Measurements from ENCODE around the gene CGREF1.

The CGREF1 gene

GRCh38 chr2:27073782-27074181 lies 45.1 kb downstream of the CGREF1 start:
- no peak for DNase-seq (ENCODE audit: low spot score)

- DNase-seq (ENCODE audit: low spot score), result no peak
Observed at GRCh38 chr2:27072920-27073319, 46.0 kb downstream of the CGREF1 start.

DNA sequence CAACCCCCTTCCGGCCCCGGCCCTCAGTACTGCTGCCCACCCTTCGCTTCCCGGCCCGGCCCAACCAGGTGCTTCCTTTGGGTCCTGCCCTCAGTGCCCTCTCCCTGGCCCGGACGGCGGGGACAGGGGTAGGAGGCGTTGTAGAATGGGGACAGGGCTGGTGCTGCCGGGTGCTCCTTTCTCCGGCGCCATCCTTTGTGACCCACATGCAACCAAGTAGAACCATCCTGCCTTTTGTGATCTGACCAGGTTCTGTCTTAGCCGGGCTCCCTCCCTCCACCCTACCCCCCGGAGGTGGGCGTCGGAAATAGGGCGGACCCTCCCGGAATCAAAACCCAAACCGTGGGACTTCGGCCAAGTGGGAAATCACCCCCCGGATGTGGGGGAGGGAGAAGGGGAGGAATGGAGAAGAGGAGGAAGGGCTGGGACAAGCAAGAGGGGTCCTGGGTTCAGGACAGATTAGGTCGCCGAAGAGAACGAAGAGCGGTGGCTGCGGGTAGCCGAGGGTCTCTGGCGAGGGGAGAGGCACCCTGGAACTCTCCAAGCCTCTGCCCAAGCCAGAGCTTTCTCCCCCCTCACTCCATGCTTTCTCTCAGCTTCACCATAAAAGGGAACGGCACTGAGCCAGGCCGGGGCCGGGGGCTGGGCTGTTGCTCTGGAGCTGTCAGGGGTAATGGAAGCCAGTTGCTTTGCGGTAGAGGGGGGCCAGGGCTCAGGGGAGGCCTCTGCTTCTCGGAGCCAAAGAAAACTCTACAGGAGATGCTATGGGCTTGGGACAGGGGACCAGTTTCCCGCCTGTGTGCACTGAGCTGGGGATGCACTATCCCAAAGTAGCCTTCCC lies 46.7 kb downstream of the CGREF1 start:
- peak; percentile 18 for DNase-seq (ENCODE audit: low spot score)

DNA sequence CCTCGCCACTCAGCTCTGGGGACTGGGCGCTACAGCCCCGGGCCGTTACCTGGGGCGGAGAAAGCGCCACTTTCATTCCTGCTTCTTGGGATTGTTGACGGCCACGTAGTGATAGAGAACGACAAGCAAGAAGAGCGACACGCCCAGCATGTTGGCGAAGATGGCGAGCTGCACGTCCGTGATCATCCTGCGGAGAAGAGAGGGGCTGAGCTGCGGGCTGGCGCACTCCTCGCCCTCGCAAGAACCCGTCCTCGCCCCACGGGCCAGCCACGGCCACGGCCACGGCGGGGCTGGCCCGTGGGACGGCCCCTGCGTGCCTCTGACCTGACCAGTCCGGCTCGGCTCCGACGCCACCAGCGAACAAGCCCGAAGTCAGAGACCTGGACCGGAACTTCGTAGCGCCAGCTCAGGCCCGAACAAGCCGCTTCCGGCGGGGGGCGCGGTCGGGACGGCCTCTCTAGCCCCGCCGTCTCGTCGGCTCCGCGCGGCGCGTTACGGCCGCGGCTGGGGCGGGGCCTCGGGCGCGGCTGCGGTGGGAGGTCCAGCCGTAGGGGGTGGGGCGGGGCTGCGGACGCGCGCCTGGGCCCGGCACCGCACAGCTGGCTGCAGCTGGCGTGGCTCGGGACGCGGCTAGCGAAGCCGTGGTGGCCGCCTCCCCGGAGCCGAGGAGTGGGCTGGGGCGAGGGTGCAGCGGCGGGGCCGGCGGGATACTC lies 47.5 kb downstream of the CGREF1 start, which contains the start of gene OST4:
Gene OST4, minus strand, starts transcription at position 378 of the 713 bp plus-strand sequence.
- DNase-seq (ENCODE audit: low spot score), result peak; percentile 88

- no peak for DNase-seq (ENCODE audit: low spot score)
Observed at GRCh38 chr2:27070653-27071276, 48.2 kb downstream of the CGREF1 start.

DNA sequence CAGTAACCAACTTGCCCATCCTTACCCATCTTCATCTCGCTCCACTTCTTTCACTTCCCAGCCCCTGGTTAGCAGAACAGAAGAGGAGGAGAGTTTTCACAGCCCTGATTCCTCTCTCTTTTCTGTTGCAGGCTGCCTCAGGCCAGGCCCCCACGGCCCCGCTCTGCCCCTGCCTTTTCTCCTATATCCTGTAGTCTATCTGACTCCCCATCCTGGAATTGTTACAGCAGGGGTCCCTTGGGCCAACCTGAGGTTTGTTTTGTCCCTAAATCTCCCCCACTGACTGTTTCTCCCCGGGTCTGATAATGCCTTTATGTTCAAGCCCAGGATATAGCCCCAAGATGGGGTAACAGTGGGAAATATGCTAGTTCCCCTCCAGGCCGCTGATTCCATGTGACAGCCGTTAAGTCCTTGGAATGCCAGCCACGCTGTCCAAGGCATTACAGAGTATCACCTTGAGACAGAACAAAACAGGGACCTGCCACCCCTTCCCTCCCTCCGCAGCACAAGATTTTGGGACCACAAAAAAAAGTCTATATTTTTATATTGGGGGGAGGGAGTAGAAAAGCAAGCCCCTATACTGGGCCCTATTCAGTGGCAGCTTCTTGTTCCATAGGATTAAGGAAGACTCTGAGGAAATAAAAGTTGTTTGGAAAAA lies 48.8 kb downstream of the CGREF1 start:
- no peak for DNase-seq (ENCODE audit: low spot score)

DNA sequence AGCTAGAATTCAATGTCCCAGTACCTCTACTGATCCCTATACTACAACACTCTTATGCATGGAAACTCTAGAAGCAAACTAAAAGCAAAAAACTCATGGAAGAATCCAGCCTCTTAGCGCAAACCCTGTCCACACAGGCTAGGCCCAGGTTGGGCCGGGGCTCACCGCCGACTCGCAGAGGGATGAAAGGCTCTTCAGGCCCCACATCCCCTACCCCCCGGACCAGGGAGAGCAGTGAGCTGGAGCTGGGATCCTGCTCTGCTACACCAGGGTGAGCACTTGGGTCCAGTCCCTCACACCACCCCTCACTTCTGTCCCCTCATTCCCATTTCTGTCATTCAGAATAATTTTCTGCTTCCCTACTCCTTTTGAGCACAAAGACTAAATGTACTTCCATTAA lies 49.5 kb downstream of the CGREF1 start:
- DNase-seq (ENCODE audit: low spot score), result no peak

DNA sequence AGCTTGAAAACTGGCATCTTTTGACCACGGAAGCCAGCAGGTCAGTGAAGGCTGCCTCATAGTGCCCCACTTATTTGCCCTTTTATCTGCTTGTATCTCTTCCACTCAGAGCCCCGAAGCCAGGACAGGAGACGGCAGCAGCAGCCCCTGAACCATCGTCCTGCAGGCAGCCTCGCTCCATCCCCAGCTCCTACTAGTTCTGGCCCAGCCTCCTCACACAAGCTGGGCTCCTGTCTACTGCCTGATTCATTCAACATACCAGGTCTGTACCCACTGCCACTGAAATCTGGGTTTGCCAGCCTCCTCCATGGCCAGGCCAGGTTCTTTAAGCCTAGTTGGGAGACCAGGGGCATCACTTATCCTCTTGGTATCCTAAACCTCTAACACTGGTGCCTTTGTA lies 51.5 kb downstream of the CGREF1 start:
- DNase-seq (ENCODE audit: low spot score), result no peak

DNA sequence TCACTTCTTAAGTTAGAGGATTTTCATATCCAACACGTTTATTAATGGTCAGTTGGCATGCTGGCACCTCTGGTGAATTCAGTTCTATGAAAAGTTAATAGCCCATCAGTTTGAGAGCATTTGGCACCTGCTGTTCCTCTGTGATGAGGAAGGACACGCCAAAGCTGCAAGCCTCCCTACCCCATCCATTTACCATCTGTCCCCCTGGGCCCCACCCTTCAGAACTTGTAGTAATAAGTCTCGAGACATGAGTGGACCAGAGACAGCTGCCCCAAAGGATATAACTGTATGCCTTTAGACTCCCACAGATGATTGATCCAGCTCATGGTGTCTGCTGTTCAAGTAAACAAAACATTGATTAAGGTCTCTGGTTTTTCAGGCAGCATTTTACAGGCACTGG lies 53.8 kb downstream of the CGREF1 start:
- no peak for DNase-seq (ENCODE audit: low spot score)

DNA sequence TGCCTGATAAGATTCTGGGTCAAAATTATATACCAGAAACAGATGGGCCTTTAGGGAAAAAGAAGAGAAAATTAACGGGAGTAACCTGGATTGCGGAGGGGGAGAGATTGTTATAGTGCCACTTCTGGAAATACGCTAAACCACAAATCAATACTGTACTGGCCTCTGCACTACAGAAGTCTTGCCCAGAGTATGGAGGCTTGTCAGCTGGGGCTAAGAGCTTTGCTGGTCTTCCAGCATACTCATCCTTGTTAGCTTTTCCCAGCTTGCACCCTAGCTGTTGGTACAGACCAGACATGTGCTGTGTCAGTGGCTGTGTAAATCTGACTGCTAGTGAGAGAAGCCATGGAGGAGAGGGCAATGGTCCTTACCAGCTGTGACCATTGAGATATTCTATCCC lies 58.6 kb downstream of the CGREF1 start:
- DNase-seq (ENCODE audit: low spot score), result no peak

- no peak for DNase-seq (ENCODE audit: low spot score)
Observed at GRCh38 chr2:27059141-27059820, 59.6 kb downstream of the CGREF1 start.

DNA sequence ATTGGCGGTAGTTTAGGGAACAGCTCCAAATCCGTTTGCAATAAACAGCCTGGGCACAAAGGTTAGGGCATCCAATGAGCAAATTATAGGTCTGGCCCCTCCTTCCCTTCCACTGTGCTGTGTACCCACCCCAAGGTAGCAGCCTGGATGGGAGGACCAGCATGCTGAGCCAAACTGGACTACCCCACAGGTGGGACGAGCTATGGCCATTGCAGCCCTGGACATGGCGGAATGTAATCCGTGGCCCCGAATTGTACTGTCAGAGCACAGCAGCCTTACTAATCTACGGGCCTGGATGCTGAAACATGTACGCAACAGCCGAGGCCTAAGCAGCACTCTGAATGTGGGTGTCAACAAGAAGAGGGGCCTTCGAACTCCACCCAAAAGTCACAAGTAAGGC lies 60.7 kb downstream of the CGREF1 start:
- no peak for DNase-seq (ENCODE audit: low spot score)

GRCh38 chr2:27057184-27057583 lies 61.7 kb downstream of the CGREF1 start:
- DNase-seq (ENCODE audit: low spot score), result no peak

- DNase-seq (ENCODE audit: low spot score), result no peak
Observed at GRCh38 chr2:27054721-27055120, 64.2 kb downstream of the CGREF1 start.

DNA sequence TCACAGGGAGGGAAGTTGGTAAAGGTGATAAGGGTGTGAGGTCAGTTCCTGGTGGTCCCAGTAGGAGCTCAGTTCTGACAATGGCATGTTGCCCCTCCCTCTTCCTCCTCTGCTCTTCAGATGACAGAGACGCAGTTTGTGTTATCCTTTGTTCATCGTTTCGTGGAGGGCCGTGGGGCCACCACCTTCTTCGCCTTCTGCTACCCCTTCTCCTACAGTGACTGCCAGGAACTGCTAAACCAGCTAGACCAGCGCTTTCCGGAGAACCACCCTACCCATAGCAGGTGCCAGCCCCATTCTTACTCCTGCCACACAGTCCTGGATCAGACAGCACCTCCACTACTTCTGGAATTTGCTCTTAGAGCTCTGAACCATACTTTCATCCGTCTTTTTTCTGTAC lies 65.2 kb downstream of the CGREF1 start:
- no peak for DNase-seq (ENCODE audit: low spot score)

DNA sequence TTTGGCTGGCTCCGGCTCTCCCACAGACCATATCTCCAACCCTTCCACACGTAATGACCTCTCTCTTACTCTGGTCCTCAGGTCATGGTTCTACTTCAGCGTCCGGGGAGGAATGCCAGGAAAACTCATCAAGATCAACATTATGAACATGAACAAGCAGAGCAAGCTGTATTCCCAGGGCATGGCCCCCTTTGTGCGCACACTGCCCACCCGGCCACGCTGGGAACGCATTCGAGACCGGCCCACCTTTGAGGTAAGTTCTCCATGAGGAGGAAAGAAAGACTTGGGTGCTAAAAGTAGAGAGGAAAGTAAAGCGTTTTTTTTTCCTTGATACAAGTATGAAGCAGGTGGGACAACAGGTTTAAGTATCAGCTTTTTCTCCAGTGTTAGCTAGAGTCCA lies 65.6 kb downstream of the CGREF1 start:
- no peak for DNase-seq (ENCODE audit: low spot score)

- DNase-seq (ENCODE audit: low spot score), result peak; percentile 32
Observed at GRCh38 chr2:27051902-27052645, 66.9 kb downstream of the CGREF1 start.

- DNase-seq (ENCODE audit: low spot score), result peak; percentile 96
Observed at GRCh38 chr2:27050996-27051901, 67.7 kb downstream of the CGREF1 start, which contains the start of gene AGBL5. AGBL5 (plus strand) TSS chr2:27051668; CDS start chr2:27052959, 1,291 bp downstream.
